Measurements from ENCODE around the gene DNA2. TPM values are rescaled to one million over a fixed set of nuclear protein-coding genes. Genes with fewer than 3 reads are reported as not detected.

DNA2 gene
- total and polyA plus RNA-seq, 2 of the 13 experiments (the other 11 are each of a cell fraction or from before 2014, with no cell fraction given) = 4.8 to 27.3 TPM

DNA sequence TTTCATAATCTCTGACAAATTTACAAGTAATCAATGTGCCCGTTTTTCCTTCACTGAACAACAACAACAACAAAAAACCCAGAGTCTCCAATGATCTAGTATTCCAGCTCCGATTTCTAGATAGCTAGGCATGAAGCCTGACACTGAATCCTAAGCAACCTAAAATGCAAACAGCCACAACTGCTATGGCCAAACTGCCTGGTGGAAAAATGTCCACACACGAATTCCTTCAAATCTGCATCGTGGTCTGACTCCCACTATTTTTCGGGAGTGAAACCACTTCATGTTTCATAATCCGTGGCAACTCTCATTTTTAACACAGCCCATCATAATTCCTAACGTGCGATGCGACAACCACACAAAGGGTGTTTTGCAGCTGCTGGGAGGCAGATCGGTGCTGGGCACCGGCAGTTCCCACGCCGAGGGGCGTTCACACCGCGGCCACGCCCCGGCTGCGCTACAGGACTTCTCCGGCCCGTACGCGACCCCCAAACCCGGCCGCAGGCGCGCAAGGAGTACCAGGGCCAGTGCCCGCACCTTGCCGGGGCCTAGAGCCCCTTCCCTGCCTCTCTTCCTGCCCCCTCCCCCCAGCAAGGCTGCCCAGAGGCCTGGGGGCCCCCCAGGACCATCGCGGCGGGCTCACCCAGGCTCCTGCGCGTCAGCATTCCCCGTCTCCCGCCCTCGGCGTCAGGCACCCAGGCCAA, 65.5 kb downstream of the DNA2 start (continued):
- TF ChIP-seq, protein P1, sequence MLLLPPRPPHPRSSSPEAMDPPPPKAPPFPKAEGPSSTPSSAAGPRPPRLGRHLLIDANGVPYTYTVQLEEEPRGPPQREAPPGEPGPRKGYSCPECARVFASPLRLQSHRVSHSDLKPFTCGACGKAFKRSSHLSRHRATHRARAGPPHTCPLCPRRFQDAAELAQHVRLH (CRISPR knock-in tag; IDR thresholded peaks at IDR 0.05; ENCODE audit: borderline replicate concordance, low read depth) = no peak
- TF ChIP-seq ATF7 (IDR thresholded peaks at IDR 0.05) = no peak
- TF ChIP-seq ATF7 (CRISPR knock-in tag; IDR thresholded peaks at IDR 0.05) = no peak
- TF ChIP-seq PCBP1 (IDR thresholded peaks at IDR 0.05; ENCODE audit: borderline replicate concordance, low read depth, low read length) = 0 out of 2 replicates have a peak, but pooled peaks have one; percentile 53
- 0 out of 2 replicates have a peak, but pooled peaks have one; percentile 37 for TF ChIP-seq ZNF766 (CRISPR knock-in tag; IDR thresholded peaks at IDR 0.05; ENCODE audit: borderline replicate concordance)
- TF ChIP-seq ZNF747 (CRISPR knock-in tag; IDR thresholded peaks at IDR 0.05; ENCODE audit: borderline replicate concordance) = no peak
- TF ChIP-seq, protein P2, sequence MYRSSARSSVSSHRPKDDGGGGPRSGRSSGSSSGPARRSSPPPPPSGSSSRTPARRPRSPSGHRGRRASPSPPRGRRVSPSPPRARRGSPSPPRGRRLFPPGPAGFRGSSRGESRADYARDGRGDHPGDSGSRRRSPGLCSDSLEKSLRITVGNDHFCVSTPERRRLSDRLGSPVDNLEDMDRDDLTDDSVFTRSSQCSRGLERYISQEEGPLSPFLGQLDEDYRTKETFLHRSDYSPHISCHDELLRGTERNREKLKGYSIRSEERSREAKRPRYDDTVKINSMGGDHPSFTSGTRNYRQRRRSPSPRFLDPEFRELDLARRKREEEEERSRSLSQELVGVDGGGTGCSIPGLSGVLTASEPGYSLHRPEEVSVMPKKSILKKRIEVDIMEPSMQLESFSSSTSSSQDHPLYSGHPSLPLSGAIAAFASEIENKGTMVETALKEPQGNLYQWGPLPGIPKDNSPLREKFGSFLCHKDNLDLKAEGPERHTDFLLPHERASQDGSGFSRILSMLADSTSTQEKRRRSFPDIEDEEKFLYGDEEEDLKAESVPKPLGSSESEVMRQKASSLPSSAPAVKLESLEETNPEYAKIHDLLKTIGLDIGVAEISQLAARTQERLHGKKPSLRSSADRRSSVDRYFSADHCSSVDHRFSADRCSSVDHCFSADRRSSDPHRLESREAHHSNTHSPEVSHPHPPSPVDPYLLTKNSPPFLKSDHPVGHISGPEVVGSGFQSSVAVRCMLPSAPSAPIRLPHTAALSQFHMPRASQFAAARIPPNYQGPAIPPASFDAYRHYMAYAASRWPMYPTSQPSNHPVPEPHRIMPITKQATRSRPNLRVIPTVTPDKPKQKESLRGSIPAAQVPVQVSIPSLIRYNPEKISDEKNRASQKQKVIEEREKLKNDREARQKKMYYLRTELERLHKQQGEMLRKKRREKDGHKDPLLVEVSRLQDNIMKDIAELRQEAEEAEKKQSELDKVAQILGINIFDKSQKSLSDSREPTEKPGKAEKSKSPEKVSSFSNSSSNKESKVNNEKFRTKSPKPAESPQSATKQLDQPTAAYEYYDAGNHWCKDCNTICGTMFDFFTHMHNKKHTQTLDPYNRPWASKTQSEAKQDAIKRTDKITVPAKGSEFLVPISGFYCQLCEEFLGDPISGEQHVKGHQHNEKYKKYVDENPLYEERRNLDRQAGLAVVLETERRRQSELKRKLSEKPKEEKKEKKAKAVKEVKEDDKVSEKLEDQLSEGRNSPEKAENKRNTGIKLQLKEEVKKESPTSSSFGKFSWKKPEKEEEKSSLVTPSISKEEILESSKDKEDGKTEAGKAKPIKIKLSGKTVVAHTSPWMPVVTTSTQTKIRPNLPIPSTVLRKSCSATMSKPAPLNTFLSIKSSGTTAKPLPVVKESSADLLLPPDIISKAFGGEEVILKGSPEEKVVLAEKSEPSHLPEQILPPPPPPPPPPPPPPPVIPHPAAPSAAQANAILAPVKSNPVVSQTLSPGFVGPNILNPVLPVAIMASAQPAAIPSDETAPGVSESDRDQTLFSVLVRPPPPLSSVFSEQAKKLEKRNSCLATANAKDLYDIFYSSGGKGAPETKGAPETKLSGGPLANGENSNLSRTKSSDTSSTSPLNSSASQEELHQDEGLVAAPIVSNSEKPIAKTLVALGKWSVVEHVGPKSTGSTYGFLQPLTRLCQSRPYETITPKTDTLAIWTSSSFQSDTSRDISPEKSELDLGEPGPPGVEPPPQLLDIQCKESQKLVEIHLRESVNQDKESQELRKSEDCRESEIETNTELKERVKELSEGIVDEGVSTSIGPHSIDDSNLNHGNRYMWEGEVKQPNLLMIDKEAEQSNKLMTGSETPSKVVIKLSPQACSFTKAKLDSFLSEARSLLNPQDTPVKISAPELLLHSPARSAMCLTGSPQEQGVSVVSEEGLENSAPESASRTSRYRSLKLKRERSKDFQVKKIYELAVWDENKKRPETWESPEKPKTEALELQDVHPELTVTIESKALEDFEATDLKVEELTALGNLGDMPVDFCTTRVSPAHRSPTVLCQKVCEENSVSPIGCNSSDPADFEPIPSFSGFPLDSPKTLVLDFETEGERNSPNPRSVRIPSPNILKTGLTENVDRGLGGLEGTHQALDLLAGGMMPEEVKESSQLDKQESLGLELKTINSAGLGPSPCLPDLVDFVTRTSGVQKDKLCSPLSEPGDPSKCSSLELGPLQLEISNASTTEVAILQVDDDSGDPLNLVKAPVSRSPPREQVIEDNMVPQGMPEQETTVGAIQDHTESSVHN (CRISPR knock-in tag; IDR thresholded peaks at IDR 0.05) = no peak
- TF ChIP-seq, protein P3, sequence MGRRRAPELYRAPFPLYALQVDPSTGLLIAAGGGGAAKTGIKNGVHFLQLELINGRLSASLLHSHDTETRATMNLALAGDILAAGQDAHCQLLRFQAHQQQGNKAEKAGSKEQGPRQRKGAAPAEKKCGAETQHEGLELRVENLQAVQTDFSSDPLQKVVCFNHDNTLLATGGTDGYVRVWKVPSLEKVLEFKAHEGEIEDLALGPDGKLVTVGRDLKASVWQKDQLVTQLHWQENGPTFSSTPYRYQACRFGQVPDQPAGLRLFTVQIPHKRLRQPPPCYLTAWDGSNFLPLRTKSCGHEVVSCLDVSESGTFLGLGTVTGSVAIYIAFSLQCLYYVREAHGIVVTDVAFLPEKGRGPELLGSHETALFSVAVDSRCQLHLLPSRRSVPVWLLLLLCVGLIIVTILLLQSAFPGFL (CRISPR knock-in tag; IDR thresholded peaks at IDR 0.05) = 0 out of 2 replicates have a peak, but pooled peaks have one; percentile 20
- no peak for TF ChIP-seq THAP11 (CRISPR knock-in tag; IDR thresholded peaks at IDR 0.05)
- TF ChIP-seq, protein P4, sequence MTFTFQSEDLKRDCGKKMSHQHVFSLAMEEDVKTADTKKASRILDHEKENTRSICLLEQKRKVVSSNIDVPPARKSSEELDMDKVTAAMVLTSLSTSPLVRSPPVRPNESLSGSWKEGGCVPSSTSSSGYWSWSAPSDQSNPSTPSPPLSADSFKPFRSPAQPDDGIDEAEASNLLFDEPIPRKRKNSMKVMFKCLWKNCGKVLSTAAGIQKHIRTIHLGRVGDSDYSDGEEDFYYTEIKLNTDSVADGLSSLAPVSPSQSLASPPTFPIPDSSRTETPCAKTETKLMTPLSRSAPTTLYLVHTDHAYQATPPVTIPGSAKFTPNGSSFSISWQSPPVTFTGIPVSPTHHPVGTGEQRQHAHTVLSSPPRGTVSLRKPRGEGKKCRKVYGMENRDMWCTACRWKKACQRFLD (CRISPR knock-in tag; IDR thresholded peaks at IDR 0.05; ENCODE audit: borderline replicate concordance) = no peak
- TF ChIP-seq, protein P5, sequence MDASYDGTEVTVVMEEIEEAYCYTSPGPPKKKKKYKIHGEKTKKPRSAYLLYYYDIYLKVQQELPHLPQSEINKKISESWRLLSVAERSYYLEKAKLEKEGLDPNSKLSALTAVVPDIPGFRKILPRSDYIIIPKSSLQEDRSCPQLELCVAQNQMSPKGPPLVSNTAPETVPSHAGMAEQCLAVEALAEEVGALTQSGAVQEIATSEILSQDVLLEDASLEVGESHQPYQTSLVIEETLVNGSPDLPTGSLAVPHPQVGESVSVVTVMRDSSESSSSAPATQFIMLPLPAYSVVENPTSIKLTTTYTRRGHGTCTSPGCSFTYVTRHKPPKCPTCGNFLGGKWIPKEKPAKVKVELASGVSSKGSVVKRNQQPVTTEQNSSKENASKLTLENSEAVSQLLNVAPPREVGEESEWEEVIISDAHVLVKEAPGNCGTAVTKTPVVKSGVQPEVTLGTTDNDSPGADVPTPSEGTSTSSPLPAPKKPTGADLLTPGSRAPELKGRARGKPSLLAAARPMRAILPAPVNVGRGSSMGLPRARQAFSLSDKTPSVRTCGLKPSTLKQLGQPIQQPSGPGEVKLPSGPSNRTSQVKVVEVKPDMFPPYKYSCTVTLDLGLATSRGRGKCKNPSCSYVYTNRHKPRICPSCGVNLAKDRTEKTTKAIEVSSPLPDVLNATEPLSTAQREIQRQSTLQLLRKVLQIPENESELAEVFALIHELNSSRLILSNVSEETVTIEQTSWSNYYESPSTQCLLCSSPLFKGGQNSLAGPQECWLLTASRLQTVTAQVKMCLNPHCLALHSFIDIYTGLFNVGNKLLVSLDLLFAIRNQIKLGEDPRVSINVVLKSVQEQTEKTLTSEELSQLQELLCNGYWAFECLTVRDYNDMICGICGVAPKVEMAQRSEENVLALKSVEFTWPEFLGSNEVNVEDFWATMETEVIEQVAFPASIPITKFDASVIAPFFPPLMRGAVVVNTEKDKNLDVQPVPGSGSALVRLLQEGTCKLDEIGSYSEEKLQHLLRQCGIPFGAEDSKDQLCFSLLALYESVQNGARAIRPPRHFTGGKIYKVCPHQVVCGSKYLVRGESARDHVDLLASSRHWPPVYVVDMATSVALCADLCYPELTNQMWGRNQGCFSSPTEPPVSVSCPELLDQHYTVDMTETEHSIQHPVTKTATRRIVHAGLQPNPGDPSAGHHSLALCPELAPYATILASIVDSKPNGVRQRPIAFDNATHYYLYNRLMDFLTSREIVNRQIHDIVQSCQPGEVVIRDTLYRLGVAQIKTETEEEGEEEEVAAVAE (CRISPR knock-in tag; IDR thresholded peaks at IDR 0.05; ENCODE audit: borderline replicate concordance) = no peak

Measured in HepG2 (cell line).